T47D (cell line): Measurements from ENCODE around the gene TMEM269.

Experiments used
- DNase-seq, 2 experiments: peaks; one replicate each; pipeline versions ENCODE4 v3.0.0 to v3.0.0-alpha.2; 2011 to 2012; ENCODE audit warnings: low read depth in 1 of 2, low spot score in 1 of 2
- JUND ChIP-seq: IDR thresholded peaks from 2 replicates; pipeline ENCODE4 v1.6.1; 2012; ENCODE audit warnings: low read depth
- in situ Hi-C: cut with HindIII; loops from 2 replicates; pipeline ENCODE4 v1.10.0; 2016; ENCODE audit warnings: low sequenced_read_pairs, low pct_unique_long_range_greater_than_20kb

TMEM269 gene

GRCh38 chr1:42825036-42825851, 40.5 kb downstream of the TMEM269 start:
- in situ Hi-C loops: no loop called here
- TF ChIP-seq JUND: no peak
- no peak for DNase-seq

- in situ Hi-C loops: no loop called here
- TF ChIP-seq JUND: no peak
- DNase-seq: no peak
Measured at GRCh38 chr1:42830631-42831030, 45.8 kb downstream of the TMEM269 start.

GRCh38 chr1:42831273-42831672, 46.5 kb downstream of the TMEM269 start:
- no peak for DNase-seq
- TF ChIP-seq JUND: no peak
- in situ Hi-C loops: no loop called here

- TF ChIP-seq JUND: no peak
- DNase-seq: no peak
- in situ Hi-C loops: no loop called here
Measured at GRCh38 chr1:42832641-42833240, 48.0 kb downstream of the TMEM269 start.

- no peak for DNase-seq
- in situ Hi-C loops: no loop called here
- TF ChIP-seq JUND: no peak
Measured at GRCh38 chr1:42833981-42834380, 49.2 kb downstream of the TMEM269 start.

GRCh38 chr1:42834803-42835202, 50.0 kb downstream of the TMEM269 start:
- DNase-seq: no peak
- in situ Hi-C loops: no loop called here
- TF ChIP-seq JUND: no peak

GRCh38 chr1:42835422-42835821, 50.6 kb downstream of the TMEM269 start:
- in situ Hi-C loops: no loop called here
- TF ChIP-seq JUND: no peak
- DNase-seq: peak in 1 of 2 experiments; percentile 31

- TF ChIP-seq JUND: no peak
- DNase-seq: no peak
- in situ Hi-C loops: no loop called here
Measured at GRCh38 chr1:42837709-42838108, 52.9 kb downstream of the TMEM269 start.

GRCh38 chr1:42838482-42839190, 53.8 kb downstream of the TMEM269 start:
- DNase-seq: no peak
- no peak for TF ChIP-seq JUND
- in situ Hi-C loops: no loop called here

GRCh38 chr1:42841010-42841409, 56.2 kb downstream of the TMEM269 start:
- no peak for TF ChIP-seq JUND
- in situ Hi-C loops: no loop called here
- no peak for DNase-seq

- in situ Hi-C loops: no loop called here
- no peak for TF ChIP-seq JUND
- DNase-seq: no peak
Measured at GRCh38 chr1:42841440-42842147, 56.8 kb downstream of the TMEM269 start.

GRCh38 chr1:42844592-42845140, 59.9 kb downstream of the TMEM269 start:
- in situ Hi-C loops: no loop called here
- DNase-seq: no peak
- no peak for TF ChIP-seq JUND

- no peak for TF ChIP-seq JUND
- DNase-seq: no peak
- in situ Hi-C loops: no loop called here
Measured at GRCh38 chr1:42845193-42845592, 60.4 kb downstream of the TMEM269 start.
